ENCODE measurements around the gene TRIM46. TPM values are rescaled to one million over a fixed set of nuclear protein-coding genes. Genes with fewer than 3 reads are reported as not detected.
"Not testable (repeated sequence)": the region's sequence is repeated elsewhere in the genome, so short reads cannot be mapped to it uniquely, and the experiment has no call there.

TRIM46 gene
- total RNA-seq, 1 experiment from 2014 or later = 1.9 TPM

DNA sequence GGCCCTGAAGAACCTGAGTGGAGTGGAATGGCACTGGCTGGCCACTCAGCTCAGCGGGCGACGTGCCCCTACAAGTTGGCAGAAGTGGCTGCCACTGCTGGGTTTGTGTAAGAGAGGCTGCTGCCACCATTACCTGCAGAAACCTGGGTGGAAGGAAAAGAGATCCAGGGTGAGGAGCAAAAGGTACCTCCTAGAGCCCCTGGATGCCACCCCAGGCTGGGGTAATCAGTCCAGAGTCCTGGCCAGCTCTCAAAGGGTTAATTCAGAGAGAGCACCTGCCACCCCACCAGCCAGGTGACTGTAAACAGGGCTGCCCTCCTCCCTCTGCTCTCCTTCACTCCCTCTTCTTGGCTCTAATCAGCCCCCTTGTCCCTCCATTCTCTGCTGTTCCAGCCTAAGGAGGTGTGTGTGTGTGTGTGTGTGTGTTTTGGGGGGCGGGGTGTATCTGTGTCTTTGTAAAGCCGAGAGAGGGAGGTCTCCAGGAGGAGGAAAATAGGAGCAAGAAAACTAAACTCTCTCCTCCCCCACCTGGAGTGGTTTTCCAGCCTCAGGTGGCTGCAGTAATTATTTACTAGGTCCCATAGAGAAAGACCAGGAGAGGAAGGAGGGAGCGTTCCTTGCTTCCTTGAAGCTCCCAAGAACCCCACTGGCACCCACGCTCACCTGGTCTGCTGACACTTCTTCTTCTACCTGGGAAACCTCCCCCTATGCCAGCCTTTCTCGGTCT lies 12.6 kb downstream of the TRIM46 start:
- no peak for DNase-seq (ENCODE audit: low read depth)

DNA sequence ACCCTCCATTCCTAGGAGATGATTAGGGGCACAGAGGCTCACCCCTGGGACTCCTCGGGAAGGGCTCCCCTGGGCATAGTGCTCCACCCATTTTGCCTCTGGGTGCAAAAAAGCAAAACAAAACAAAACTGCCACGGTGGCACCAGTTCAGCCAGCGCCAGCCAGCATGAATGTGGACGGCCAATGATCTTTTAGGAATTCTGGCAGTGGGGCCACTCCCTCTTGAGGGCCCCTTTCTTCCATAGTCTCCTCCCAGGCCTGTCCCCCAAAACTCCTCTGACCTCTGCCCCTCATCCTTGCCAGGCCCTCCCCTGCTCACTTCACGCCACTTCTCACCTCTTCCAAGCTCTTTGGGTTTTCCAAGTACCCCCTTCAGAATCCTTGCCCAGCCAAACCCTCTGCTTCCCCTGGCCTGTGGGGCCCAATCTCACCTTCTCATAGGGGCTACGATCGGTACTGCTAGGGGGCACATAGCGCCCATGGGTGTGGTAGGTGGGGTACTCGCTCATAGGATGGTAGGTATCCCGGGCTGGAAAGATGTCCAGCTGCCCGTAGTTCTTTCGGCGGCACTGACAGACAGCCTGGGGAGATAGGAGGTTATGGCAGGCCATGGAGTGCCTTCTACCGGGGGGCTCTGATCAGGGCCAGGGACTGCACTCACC lies 13.3 kb downstream of the TRIM46 start:
- no peak for DNase-seq (ENCODE audit: low read depth)

DNA sequence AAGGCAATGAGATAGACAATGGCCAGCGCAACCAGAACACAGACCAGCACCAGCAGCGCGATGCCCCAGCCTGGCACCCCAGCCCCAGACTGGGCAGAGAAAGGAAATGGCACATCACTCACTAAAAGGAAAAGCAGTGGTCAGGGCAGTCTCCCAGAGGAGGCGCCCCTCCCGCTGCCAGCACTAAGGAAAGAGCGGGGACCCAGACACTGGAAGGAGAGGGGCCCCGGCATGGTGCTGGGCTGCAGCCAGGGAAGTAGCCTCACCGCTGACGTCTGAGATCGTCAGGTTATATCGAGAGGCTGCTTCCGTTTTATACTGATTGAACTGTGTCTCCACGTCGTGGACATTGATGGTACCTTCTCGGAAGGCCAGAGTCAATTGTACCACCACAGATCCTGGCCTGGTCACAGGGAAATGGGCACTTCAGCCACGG lies 13.8 kb downstream of the TRIM46 start:
- no peak for DNase-seq (ENCODE audit: low read depth)

DNA sequence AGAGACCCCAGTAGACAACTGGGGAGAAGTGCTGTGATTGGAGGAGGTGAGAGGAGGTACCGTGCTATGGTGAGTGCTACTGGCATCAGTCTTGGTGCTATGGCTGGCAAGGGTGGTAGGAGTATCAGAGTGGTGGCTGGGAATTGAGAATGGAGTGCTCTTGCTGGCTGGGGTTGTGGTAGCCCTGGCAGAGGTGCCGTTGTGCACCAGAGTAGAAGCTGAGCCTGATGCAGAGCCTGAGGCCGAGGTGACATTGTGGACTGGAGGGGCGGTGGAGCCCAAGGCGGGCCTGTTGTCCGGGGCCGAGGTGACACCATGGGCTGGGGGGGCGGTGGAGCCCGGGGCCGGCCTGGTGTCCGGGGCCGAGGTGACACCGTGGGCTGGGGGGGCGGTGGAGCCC lies 14.6 kb downstream of the TRIM46 start:
- no peak for DNase-seq (ENCODE audit: low read depth)

DNA sequence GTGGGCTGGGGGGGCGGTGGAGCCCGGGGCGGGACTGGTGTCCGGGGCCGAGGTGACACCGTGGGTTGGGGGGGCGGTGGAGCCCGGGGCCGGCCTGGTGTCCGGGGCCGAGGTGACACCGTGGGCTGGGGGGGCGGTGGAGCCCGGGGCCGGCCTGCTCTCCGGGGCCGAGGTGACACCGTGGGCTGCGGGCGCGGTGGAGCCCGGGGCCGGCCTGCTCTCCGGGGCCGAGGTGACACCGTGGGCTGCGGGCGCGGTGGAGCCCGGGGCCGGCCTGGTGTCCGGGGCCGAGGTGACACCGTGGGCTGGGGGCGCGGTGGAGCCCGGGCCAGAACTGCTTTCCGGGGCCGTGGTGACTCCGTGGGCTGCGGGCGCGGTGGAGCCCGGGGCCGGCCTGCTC lies 16.3 kb downstream of the TRIM46 start:
- not testable (repeated sequence) for DNase-seq (ENCODE audit: low read depth)

DNA sequence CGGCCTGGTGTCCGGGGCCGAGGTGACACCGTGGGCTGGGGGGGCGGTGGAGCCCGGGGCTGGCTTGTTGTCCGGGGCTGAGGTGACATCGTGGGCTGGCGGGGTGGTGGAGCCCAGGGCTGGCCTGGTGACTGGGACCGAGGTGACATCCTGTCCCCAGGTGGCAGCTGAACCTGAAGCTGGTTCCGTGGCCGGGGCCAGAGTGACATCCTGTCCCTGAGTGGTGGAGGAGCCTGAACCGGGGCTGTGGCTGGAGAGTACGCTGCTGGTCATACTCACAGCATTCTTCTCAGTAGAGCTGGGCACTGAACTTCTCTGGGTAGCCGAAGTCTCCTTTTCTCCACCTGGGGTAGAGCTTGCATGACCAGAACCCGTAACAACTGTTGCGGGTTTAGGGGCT lies 18.3 kb downstream of the TRIM46 start:
- no peak for DNase-seq (ENCODE audit: low read depth)

DNA sequence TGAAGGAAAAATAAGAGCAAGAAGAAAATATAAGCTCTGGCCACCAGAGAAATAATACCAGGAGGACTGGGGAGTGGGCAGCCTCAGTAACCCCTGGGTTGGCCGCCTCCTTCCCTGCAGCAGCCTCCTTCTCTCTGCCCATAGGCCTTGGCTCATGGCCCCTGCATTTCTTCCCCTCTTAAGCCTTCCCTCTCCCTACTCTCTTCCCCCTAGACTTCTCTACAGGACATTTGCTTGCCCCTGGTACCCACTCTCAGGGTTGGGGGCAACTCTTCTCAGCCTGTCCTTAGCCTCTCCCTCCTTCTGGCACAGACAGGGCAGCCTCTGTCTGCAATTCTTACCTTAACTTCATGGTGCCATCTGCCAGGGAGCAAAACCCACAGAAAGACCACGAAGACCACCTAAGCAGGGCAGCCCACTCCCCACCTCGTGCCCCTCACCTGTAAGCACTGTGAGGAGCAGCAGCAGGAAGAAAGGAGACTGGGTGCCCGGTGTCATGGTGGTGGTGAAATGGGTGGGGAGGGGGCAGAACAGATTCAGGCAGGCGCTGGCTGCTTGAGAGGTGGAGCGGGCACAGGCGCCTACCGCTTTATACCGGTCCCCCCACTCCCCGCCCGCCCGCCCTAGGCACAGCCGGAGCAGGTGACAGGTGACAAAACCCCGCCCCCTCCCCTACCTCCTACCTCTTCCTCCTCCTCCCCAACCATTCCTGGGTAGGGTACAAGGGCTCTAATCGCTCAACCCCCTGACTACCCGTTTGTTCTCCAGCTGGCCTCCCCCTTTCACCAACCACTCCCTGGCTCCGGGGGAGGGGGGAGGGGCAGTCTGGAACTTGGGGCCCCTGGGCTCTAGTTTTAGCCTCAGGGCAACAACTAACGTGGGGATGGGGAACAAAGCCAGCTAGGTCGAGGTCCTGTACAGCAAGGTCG lies 19.0 kb downstream of the TRIM46 start:
- DNase-seq (ENCODE audit: low read depth) = no peak

DNA sequence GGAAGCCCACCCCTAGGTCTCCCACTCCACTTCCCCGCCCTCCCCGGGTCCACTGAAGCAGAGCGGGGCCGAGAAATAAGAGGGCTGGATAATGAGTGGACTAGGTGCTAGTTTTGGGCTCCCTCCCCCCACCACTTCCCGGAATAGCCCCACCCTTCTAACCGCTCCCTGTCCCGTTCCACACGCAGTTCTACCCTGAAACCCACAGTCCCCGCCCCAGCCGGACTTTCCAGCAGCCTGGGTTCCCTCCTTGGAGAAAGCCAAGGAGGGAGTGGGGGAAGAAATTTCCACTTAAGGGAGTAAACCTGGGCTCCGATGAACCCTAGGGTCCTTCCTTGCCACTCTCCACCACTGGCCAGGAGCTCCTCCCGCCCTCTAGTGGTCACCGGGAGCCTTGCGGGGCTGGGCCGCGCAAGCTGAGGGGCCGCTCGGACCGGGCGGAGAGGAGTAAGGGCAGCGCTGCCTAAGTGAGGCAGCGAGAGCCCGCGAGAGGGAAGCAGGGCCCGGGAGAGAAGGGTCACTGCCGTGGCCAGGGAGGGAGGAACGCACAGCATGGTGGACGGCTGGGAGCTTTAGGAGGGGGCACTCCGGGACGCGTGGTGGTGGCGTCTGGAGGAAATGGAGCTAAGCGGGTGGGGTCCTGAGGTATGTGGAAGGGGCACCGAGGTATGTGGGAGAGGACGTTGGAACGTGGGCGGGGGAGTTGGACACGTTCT lies 19.8 kb downstream of the TRIM46 start:
- DNase-seq (ENCODE audit: low read depth) = peak; percentile 93

DNA sequence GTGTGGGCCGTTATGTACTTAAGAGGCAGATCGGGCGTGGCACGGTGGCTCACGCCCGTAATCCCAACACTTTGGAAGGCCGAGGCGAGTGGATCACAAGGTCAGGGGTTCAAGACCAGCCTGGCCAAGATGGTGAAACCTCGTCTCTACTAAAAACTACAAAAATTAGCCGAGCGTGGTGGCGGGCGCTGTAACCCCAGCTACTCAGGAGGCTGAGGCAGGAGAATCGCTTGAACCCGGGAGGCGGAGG lies 20.3 kb downstream of the TRIM46 start:
- not testable (repeated sequence) for DNase-seq (ENCODE audit: low read depth)

DNA sequence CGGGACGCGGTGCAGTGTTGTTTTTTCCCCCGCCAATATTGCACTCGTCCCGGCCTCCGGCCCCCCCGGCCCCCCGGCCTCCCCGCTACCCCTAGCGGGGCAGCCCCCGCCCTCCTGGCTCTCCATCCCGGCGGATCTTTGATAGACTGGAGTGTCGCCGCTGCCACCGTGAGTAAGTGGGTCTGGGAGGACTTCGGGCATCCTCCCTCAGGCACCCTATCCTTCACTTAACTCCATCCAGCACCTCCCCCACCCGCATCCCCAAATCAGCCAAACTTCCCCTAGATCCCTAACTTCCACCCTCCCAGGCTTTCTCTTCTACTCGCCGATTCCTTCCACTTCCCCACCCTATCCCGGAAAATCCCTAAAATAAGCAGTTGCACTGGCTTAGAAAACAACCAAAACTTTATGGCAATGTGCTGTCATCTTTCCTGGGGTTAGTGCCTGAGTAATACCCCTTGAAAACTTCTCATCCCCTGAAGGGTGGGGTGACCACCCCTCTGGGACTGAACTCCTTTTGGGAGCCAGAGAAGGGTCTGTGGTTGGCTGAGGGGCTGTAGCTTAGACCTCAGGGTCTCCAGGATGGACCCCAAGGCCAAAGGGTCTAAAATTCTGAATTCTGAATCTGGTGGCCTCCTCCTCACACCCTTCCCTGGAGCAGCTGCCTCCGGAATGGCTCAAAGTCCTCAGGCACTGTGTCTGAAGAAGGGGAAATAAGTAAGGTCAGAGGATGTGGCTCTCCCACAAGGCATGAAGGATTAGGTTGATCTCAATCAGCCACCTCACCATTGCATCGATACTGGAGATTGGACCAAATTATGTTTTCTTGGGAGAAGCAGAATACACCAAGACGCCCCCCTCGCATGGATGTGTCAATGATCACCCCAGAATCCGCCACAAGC lies 21.8 kb downstream of the TRIM46 start:
- no peak for DNase-seq (ENCODE audit: low read depth)

DNA sequence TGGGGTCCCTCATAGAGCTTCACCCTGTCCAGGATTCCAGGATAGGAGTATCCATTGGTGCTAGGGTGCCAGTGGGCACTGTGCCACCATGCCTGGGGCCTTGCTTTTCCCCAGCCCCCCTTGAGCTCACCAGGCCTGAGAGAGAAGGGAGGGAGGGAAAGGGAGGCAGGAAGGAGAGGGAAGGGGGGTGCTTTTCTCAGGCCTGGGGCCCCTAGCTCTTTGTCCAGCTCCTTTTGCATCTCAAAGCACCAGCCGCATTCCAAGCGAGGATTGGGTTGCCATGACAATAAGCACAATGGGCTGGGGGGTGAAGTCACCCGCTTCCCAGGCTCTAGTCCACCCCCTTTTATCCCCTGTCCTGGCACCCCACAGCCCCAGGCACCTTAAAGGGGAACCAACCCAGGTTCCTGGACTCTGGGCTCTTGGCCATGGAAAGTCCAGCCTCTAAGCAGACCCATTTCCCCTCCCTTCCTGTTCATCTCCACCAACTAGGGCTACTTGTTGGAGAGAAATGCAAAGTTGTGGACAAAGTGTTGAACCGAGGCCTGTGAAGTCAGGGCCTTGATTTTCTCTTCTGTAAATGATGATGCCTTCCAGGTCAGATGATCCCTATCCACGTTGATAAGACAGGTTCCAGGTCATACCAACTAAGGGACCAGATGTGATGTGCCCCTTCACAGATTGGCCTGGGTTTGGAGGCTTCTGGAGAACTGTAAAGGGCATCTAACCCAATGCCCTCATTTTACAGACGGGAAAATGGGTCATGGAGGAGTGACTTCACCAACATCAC lies 22.6 kb downstream of the TRIM46 start:
- no peak for DNase-seq (ENCODE audit: low read depth)

DNA sequence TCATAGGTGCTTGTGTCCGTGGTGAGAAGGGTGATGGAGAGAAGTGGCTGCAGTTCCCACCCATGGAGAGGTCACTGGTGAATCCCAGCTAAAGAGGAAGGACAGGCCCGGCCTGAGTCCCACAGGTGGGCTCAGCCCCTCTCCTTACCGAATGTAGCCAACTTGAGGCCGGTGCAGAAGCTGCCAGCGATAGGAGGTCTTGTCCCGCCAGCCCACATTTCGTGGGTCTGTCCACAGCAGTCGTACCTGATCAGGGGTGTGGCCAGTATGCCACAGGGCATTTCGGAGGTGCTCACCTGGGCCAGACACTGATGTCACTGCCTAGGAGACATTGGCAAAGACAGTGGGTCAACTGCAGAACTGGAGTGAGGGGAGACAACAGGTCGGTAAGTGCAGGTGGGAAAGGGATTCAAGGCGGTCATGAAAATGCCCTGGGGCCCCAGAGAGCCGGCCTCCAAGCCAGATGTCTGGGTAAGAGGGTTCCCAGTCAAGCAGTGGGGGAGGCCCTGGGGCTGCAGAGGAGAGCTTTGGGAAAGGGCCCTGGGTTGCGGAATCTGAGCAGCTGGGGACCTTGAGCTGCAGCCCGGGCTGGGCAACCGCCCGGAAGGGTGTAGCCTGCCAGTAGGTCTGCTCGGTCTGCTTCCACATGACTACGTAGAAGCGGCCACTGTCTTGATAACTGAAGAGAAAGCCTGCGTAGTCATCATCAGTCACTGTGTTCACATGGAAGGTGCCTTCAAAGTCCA lies 23.4 kb downstream of the TRIM46 start:
- DNase-seq (ENCODE audit: low read depth) = no peak

DNA sequence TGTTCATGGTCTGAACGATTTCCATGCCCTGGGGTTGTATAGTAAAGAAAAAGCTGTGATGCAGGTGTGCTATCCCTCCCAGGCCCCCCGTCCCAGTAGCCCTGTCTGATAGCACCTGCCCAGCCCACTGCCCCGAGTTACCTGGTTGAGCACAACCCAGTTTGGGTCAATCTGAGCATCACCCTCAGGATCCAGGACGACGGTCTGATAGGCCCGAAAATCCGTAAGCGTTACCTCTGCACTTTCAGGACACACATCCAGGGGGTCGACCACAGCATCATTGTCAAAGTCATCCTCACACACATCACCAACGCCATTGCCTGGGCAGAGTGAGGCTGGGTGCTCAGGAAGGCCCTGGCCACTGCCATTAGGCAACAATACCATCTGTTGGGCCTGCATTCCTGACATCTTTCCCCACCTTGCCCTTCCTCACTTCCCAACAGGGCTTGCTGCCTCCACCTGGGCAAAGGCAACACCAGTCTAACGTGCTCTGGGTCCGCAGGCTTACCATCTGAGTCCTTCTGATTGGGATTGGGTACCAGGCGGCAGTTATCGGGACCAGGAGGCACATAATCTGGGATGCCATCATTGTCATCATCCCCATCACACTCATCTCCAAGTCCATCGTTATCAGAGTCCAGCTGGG lies 24.4 kb downstream of the TRIM46 start:
- DNase-seq (ENCODE audit: low read depth) = no peak

DNA sequence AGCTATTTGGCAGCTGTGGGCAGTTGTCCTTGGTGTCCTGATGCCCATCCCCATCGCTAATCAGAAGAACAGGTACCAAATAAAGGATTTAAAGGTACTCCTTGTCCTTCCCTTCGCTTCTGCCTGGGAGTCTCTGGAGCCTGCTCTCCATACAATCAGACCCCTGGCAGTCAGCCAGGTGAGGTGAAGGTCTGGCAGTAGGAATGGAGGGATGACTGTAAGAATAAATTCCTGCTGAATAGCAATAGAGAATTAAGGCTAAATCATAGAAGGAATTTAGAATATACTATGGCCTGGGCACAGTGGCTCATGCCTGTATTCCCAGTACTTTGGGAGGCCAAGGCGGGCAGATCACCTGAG lies 24.9 kb downstream of the TRIM46 start:
- no peak for DNase-seq (ENCODE audit: low read depth)

DNA sequence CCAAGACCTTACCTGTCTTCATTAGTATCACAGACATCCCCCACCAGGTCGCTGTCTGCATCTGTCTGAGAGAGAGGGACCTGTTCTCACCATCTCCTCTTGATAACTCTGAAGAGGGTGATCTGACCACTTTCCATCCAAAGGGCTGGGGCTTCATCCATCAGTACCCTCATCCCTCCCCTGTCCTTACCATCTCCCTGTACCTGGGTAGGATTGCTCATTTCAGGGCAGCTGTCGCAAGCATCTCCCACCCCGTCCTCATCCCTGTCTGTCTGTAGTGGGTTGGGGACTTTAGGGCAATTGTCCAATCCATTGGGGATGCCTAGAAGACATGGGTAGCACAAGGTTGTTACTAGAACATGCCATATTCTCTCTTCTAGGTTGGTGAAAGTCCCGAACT lies 26.1 kb downstream of the TRIM46 start:
- DNase-seq (ENCODE audit: low read depth) = no peak

DNA sequence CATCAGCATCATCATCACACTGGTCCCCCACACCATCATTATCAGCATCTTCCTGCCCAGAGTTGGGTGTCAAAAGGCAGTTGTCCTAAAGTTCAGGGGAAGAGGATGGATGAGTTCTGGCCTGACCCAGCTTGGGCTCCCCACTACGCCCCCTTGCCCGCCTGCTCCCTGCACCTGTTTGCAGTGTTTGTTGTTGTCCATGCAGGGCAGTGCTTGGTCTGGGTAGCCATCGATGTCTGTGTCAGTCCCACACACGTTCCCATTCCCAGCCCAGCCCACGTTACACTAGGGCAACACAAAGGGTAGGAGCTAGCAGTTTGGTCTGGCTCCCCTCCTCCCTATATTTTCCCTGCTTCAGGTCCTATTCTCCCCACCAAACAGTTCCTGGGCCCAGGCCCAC lies 27.3 kb downstream of the TRIM46 start:
- DNase-seq (ENCODE audit: low read depth) = no peak

DNA sequence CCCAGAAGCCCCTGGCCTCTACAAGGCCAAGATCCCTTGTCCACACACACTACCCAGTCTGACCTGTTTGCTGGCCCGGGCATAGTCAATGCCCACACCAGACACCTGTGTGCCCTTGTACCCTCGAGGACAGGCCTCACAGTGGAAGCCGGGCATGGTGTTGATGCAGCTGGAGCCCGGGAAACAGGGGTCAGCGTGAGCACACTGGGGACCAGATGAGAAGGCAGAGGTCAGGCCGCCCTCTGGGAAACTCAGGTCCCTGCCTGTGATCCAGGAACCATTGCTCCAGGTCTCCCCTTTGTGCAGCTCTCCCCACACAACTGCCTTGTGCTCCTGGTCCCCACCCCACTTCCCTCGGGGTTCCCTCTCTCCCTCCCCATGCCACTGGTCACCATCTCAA lies 28.5 kb downstream of the TRIM46 start:
- DNase-seq (ENCODE audit: low read depth) = no peak

DNA sequence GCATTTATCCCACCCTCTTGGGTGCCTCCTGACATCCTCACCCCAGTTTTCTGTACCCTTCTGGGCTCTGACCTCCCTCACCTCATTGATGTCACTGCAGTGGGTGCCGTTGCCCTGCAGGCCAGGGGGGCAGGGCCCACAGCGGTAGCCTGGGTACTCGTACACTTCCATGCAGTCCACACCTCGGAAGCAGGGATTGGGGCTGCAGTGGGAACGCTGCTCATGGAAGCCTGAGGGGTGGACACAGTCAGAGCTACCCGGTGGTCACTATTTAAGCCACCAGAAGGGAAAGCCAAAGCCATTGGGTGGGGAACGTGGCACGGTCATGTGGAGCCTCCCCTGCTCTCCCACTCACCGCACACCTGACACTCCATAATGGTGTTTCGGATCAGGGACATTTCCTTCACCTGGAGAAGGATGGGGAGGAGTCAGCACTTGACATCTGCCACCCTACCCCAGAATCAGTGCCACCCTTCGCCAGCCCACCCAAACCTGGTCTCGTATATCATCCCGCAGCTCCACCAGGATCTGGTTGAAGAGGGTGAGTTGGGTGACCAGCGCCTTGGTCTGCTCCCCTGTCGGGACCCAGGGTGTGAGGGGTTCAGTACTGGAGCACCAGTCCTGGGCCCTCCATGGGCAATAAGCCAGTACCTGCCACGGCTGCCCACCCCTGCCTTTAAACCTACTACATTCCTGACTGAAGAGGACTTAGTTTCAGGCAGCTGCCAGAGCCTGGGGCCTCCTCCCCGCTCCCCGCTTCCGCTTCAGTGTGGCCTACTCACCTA lies 29.3 kb downstream of the TRIM46 start:
- no peak for DNase-seq (ENCODE audit: low read depth)
